Measurements from ENCODE around the gene NANOS3.
"Not testable (repeated sequence)": the region's sequence is repeated elsewhere in the genome, so short reads cannot be mapped to it uniquely, and the experiment has no call there.

The NANOS3 gene

GRCh38 chr19:13843104-13843921, 33.6 kb upstream of the NANOS3 start:
- no peak for DNase-seq (ENCODE audit: low read depth)

- DNase-seq (ENCODE audit: low read depth) = no peak
Measured at GRCh38 chr19:13844130-13844631, 32.8 kb upstream of the NANOS3 start.

GRCh38 chr19:13846557-13847406, 30.2 kb upstream of the NANOS3 start:
- peak; percentile 95 for DNase-seq (ENCODE audit: low read depth)

- DNase-seq (ENCODE audit: low read depth) = peak; percentile 84
Measured at GRCh38 chr19:13847407-13848339, 29.3 kb upstream of the NANOS3 start.

- DNase-seq (ENCODE audit: low read depth) = no peak
Measured at GRCh38 chr19:13848340-13848677, 28.6 kb upstream of the NANOS3 start.

GRCh38 chr19:13848798-13849676, 27.9 kb upstream of the NANOS3 start:
- no peak for DNase-seq (ENCODE audit: low read depth)

GRCh38 chr19:13849991-13850909, 26.7 kb upstream of the NANOS3 start:
- DNase-seq (ENCODE audit: low read depth) = no peak

- peak; percentile 44 for DNase-seq (ENCODE audit: low read depth)
Measured at GRCh38 chr19:13850910-13851733, 25.8 kb upstream of the NANOS3 start.

- not testable (repeated sequence) for DNase-seq (ENCODE audit: low read depth)
Measured at GRCh38 chr19:13851734-13852114, 25.2 kb upstream of the NANOS3 start.

- DNase-seq (ENCODE audit: low read depth) = not testable (repeated sequence)
Measured at GRCh38 chr19:13852171-13852707, 24.7 kb upstream of the NANOS3 start.

GRCh38 chr19:13856497-13856896, 20.4 kb upstream of the NANOS3 start:
- no peak for DNase-seq (ENCODE audit: low read depth)

- no peak for DNase-seq (ENCODE audit: low read depth)
Measured at GRCh38 chr19:13859361-13859880, 17.5 kb upstream of the NANOS3 start.

- DNase-seq (ENCODE audit: low read depth) = no peak
Measured at GRCh38 chr19:13860679-13861391, 16.1 kb upstream of the NANOS3 start.

- DNase-seq (ENCODE audit: low read depth) = no peak
Measured at GRCh38 chr19:13861392-13861713, 15.6 kb upstream of the NANOS3 start.

GRCh38 chr19:13861714-13862531, 15.0 kb upstream of the NANOS3 start:
- peak; percentile 82 for DNase-seq (ENCODE audit: low read depth)

- no peak for DNase-seq (ENCODE audit: low read depth)
Measured at GRCh38 chr19:13864046-13864666, 12.8 kb upstream of the NANOS3 start.
